ENCODE data around the gene MBP.

MBP gene

DNA sequence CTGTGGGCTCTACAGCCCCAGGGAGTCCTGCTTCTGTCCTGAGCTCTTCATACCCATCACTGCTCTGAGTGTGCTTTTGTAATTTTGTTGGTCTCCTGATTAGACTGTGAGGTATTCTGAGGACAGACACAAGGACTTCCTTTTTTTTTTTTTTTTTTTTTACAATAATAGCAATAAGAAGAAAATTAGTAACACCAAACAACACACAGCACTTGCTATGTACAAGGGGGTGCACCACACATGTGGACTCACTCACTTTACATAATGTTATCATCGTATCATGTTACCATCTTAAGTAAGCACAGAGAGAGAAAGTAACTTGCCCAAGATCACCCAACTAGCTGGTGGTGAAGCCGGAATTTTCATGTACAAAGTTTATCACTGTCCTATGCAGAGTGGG is 34.6 kb downstream of the MBP start:
- TF ChIP-seq EZH2 (IDR thresholded peaks at IDR 0.05) (no peak), FOXP2 (optimal IDR thresholded peaks at IDR 0.05; ENCODE audit: control extremely low read depth, extremely low read length, insufficient read depth) (no peak), POLR2AphosphoS5 (IDR thresholded peaks at IDR 0.05; ENCODE audit: borderline replicate concordance, low read depth, low read length) (no peak)
- no peak overlapping the region for H3K4me3 ChIP-seq
- no peaks in the 10 kb centered on the region for H3K36me3 ChIP-seq (ENCODE audit: insufficient read depth, low read length)
- no peak for DNase-seq (ENCODE audit: low read depth, low spot score)
- no peak overlapping the region for H3K27ac ChIP-seq
- H3K9ac ChIP-seq (ENCODE audit: insufficient read length) = no peak overlapping the region
- H3K9me3 ChIP-seq (ENCODE audit: low read depth, low read length) = no peaks in the 10 kb centered on the region

DNA sequence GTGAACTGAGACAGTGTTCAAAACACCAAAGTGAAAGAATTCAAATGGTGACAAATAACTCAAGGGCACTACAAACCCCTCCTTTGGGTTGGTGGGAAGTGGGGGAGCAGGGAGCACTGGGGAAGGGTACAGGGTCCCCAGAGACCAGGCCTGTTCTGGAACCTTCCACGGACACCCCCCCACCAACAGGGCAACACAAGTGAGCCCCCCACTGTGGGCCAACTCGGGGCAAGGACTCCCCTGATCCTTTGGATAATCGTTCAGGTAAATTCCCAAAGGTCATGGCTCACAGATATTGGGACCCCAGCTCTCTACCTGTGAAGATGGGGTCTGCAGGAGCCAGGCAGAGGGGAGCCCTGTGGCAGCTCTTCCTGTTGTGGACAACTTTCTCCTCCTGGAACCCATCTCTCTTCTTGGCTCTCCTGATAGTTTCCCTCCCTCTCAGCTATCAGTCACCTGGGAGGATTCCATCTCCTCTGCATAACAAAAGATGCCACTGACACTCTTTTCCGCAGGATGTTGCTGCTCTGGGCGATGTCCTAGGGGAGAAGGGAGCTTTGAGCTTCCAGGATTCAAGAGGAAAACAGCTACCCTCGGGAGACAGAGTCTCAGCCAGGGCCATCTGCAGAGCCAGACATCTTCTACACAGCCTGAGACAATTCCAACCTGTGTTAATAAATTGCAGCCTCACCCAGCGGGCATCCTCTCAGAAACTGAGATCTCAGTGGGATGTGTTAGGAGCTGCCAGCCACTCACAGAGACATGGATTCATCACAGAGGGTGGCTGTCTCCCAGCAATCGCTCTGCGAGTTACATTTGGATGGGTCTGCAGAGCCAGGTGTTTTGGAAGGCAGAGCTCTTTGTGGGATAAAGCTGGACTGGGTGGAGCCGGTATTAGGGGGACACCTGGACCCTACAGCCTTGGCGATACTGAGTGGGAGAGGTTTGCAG is 35.4 kb downstream of the MBP start:
- TF ChIP-seq FOXP2 (optimal IDR thresholded peaks at IDR 0.05; ENCODE audit: control extremely low read depth, extremely low read length, insufficient read depth) (no peak), POLR2AphosphoS5 (IDR thresholded peaks at IDR 0.05; ENCODE audit: borderline replicate concordance, low read depth, low read length) (no peak), EZH2 (IDR thresholded peaks at IDR 0.05) (no peak)
- no peak overlapping the region for H3K27ac ChIP-seq
- H3K9ac ChIP-seq (ENCODE audit: insufficient read length) = no peak overlapping the region
- no peaks in the 10 kb centered on the region for H3K9me3 ChIP-seq (ENCODE audit: low read depth, low read length)
- no peaks in the 10 kb centered on the region for H3K36me3 ChIP-seq (ENCODE audit: insufficient read depth, low read length)
- DNase-seq (ENCODE audit: low read depth, low spot score) = no peak
- no peak overlapping the region for H3K4me3 ChIP-seq

DNA sequence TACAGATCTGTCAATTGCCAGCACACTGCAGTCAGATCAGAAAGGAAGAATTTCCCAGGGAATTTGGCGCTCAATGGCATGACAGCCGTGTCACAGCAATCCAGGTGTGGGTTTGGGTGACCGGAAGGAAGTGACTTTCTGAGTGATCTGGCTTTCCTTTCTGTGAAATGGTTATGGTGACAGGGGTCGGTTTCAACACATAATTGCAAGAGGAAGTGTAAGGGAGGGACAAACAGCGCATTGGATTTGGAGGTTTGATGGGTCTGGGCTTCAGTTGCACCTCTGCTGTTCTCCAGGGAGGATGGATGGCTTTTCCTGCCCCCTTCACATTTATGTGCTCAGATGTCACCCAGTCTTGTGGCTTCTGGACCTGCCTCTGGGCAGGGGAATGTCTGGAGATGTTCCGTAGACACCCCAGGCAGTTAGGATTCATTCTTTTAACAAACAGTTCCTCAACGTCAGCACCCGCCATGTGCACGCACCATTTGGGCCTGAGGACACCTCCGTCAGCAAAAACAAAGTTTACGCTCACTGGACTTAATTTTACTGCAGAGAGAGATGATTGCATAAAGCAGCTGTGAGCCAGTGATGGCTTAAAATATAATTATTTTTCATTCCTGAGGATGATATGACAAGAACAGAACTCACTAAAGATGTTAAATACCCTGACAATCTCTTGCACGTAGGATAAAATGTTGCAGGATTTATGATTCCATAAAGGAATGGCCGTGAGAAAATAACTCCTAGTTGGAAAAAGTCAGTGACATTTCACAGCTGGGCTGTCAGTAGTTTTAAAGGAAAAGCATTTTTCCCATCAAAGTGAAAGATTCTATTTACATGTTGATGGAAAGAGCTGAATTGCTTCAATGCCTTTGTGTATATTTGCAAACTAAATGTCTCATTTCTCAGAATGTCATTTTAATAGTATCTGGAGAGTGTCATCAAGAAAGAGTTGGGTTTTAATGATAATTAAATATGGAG is 36.9 kb downstream of the MBP start:
- H3K4me3 ChIP-seq = no peak overlapping the region
- TF ChIP-seq FOXP2 (optimal IDR thresholded peaks at IDR 0.05; ENCODE audit: control extremely low read depth, extremely low read length, insufficient read depth) (no peak), EZH2 (IDR thresholded peaks at IDR 0.05) (no peak), POLR2AphosphoS5 (IDR thresholded peaks at IDR 0.05; ENCODE audit: borderline replicate concordance, low read depth, low read length) (no peak)
- no peaks in the 10 kb centered on the region for H3K9me3 ChIP-seq (ENCODE audit: low read depth, low read length)
- H3K9ac ChIP-seq (ENCODE audit: insufficient read length) = no peak overlapping the region
- no peak overlapping the region for H3K27ac ChIP-seq
- H3K36me3 ChIP-seq (ENCODE audit: insufficient read depth, low read length) = no peaks in the 10 kb centered on the region
- DNase-seq (ENCODE audit: low read depth, low spot score) = no peak

DNA sequence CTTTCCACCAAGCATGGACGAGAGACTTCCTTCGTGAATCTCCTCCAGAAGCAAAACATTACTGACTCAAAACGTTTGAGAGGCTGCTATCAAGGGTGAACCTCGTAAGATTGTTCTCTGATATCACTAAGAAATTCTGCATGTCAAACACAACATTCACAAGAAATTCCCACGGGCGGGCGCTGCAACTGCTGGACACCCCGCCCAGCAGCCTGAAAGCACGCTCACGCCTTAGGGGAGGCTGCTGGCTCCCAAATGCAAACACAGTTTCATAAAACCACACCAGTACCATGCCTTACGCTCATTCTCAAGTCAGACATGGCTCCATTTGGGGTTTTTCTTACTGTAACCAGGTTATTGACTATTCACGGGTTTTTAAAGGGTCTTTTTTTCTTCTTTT is 39.0 kb downstream of the MBP start:
- H3K27ac ChIP-seq = no peak overlapping the region
- no peak overlapping the region for H3K4me3 ChIP-seq
- TF ChIP-seq EZH2 (IDR thresholded peaks at IDR 0.05) (no peak), FOXP2 (optimal IDR thresholded peaks at IDR 0.05; ENCODE audit: control extremely low read depth, extremely low read length, insufficient read depth) (no peak), POLR2AphosphoS5 (IDR thresholded peaks at IDR 0.05; ENCODE audit: borderline replicate concordance, low read depth, low read length) (no peak)
- DNase-seq (ENCODE audit: low read depth, low spot score) = no peak
- no peaks in the 10 kb centered on the region for H3K36me3 ChIP-seq (ENCODE audit: insufficient read depth, low read length)
- no peak overlapping the region for H3K9ac ChIP-seq (ENCODE audit: insufficient read length)
- H3K9me3 ChIP-seq (ENCODE audit: low read depth, low read length) = no peaks in the 10 kb centered on the region

DNA sequence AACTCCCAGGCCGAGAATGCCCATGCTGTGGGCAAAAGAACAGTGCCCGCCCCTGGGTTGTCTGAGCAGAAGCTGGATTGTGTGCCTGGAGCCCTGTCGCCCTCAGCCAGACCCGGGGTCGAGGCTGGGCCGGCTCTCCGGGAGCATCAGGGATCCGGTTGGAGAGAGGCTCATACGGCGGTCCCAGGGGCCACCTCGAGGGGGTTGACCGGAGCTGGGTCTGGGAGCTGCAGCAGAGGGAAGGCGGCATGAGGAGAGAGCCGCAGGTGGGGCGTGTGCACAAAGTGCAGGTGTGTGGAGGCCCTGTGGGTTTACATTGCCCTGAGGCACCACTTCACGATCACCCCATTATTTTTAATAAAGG is 39.5 kb downstream of the MBP start:
- Histone ChIP-seq H3K27ac (no peak overlapping the region), H3K4me3 (no peak overlapping the region), H3K9ac (ENCODE audit: insufficient read length) (no peak overlapping the region), H3K9me3 (ENCODE audit: low read depth, low read length) (no peaks in the 10 kb centered on the region), H3K36me3 (ENCODE audit: insufficient read depth, low read length) (no peaks in the 10 kb centered on the region)
- no peak for TF ChIP-seq FOXP2 (optimal IDR thresholded peaks at IDR 0.05; ENCODE audit: control extremely low read depth, extremely low read length, insufficient read depth)
- TF ChIP-seq EZH2 (IDR thresholded peaks at IDR 0.05) = no peak
- no peak for TF ChIP-seq POLR2AphosphoS5 (IDR thresholded peaks at IDR 0.05; ENCODE audit: borderline replicate concordance, low read depth, low read length)
- DNase-seq (ENCODE audit: low read depth, low spot score) = no peak

DNA sequence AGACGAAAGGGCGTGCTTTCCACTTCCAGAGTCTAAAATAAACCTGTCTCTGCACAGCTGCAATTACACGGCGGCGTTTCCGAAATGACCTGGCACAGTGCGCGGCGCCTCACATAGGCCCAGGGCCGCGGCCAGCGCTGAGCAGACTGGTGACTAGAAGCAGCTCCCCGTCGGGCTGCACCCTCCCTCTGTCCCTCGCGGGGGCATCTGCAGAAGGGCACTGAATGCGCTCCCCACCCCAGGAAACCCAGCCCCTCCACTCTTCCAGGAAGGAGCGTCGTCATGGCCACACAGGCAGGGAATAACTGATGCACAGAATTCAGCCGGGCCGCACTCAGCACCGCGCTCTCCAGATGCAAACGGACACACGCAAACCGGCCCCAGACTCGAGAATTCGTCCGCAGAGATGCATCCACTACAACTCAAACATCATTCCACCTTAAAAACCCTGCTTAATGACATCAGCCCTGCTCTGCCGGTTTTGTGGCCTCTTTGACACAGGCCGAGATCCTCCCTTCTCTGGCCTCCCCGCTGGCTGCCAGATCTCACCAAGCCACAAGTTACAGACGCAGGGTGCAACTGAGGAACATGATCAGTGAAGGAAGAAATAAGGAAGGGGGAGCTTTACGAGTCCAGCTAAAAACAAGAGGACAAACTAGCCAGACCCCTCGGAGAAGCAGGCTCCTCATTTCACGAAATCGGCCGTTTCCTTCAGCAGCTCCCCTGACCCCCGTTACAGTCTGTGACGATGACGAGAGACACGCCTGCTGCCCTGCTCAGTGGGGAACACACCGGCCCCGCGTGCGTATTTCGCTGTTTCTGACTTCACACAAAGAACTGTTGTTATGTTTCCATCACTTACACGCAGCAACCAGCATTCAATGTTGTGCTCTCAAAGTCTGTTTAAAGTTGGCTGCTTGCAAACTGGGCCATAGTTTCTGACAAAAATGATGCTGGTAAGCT is 40.2 kb downstream of the MBP start:
- Histone ChIP-seq H3K9me3 (ENCODE audit: low read depth, low read length) (no peaks in the 10 kb centered on the region), H3K4me3 (no peak overlapping the region), H3K27ac (no peak overlapping the region), H3K9ac (ENCODE audit: insufficient read length) (no peak overlapping the region), H3K36me3 (ENCODE audit: insufficient read depth, low read length) (no peaks in the 10 kb centered on the region)
- DNase-seq (ENCODE audit: low read depth, low spot score) = no peak
- TF ChIP-seq FOXP2 (optimal IDR thresholded peaks at IDR 0.05; ENCODE audit: control extremely low read depth, extremely low read length, insufficient read depth) (no peak), POLR2AphosphoS5 (IDR thresholded peaks at IDR 0.05; ENCODE audit: borderline replicate concordance, low read depth, low read length) (no peak), EZH2 (IDR thresholded peaks at IDR 0.05) (no peak)

DNA sequence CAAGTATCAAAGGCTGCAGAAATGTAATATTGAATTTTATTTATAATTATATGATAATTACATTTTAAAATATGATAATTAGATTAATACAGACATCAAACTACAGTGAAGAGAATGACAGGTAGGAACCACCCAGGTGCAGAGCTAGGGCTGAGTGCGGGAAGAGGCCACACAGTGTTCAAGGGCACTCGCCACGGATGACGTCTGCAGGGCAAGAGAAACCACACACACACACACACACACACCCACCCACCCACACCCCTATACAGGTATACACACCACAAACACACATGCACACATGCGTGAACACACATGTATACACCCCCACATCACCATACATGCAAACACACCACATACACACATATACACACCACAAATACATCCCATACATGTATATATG is 41.2 kb downstream of the MBP start:
- H3K36me3 ChIP-seq (ENCODE audit: insufficient read depth, low read length) = no peaks in the 10 kb centered on the region
- H3K9ac ChIP-seq (ENCODE audit: insufficient read length) = no peak overlapping the region
- TF ChIP-seq FOXP2 (optimal IDR thresholded peaks at IDR 0.05; ENCODE audit: control extremely low read depth, extremely low read length, insufficient read depth) (no peak), POLR2AphosphoS5 (IDR thresholded peaks at IDR 0.05; ENCODE audit: borderline replicate concordance, low read depth, low read length) (no peak), EZH2 (IDR thresholded peaks at IDR 0.05) (no peak)
- no peaks in the 10 kb centered on the region for H3K9me3 ChIP-seq (ENCODE audit: low read depth, low read length)
- no peak overlapping the region for H3K27ac ChIP-seq
- DNase-seq (ENCODE audit: low read depth, low spot score) = no peak
- H3K4me3 ChIP-seq = no peak overlapping the region
